H1 (cell line): ENCODE results near the gene ZNF45. TPM values are rescaled to one million over a fixed set of nuclear protein-coding genes. Genes with fewer than 3 reads are reported as not detected.

Experiments
- CTCF ChIA-PET: fragments of 300-600 bp; sonication (Branson Sonifier 250); formaldehyde crosslinking; loops from one replicate; lab custom pipeline; 2021; ENCODE audit not compliant: partially characterized antibody; lab: Charles Lee
- POLR2A ChIA-PET: fragments of 300-600 bp; sonication (Branson Sonifier 250); formaldehyde crosslinking; loops from one replicate; lab custom pipeline; 2021; ENCODE audit warnings: inconsistent platforms; ENCODE audit not compliant: partially characterized antibody; lab: Charles Lee
- DNase-seq, 2 experiments: peaks; one replicate each; pipeline versions ENCODE4 v3.0.0 to v3.0.0-alpha.2; 2010 to 2022; ENCODE audit warnings: low spot score in 2 of 2, low read depth in 1 of 2, mixed read lengths in 1 of 2
- FAIRE-seq: peaks from 2 replicates; lab custom pipeline; 2011; peaks lifted over from hg19 to GRCh38; lab: Jason Lieb, UNC
- H2AFZ ChIP-seq: 2 replicates; pipeline ENCODE4 v1.8.1; 2012; ENCODE audit warnings: low read length, inconsistent platforms
- H2AK5ac ChIP-seq: 2 replicates; pipeline ENCODE4 v1.6.1; 2013; ENCODE audit warnings: low read depth, low read length
- H2BK120ac ChIP-seq: replicated peaks from 2 replicates; pipeline ENCODE3; 2013; ENCODE audit warnings: low read depth, low read length, inconsistent platforms
- H2BK12ac ChIP-seq: 2 replicates; pipeline ENCODE4 v1.6.1; 2013; ENCODE audit warnings: low read depth, low read length
- H2BK15ac ChIP-seq: 2 replicates; pipeline ENCODE4 v1.6.1; 2013; ENCODE audit warnings: low read length
- H2BK20ac ChIP-seq: 2 replicates; pipeline ENCODE4 v1.6.1; 2013; ENCODE audit warnings: low read length
- H2BK5ac ChIP-seq: 2 replicates; pipeline ENCODE4 v1.6.1; 2013; ENCODE audit warnings: low read depth, low read length
- H3K14ac ChIP-seq: 2 replicates; pipeline ENCODE4 v1.6.1; 2013; ENCODE audit warnings: inconsistent platforms; ENCODE audit not compliant: insufficient read length
- H3K18ac ChIP-seq: 2 replicates; pipeline ENCODE4 v1.6.1; 2013; ENCODE audit warnings: low read length; ENCODE audit errors: extremely low read depth
- H3K23ac ChIP-seq: 2 replicates; pipeline ENCODE4 v1.6.1; 2013; ENCODE audit warnings: inconsistent platforms; ENCODE audit not compliant: insufficient read length
- H3K23me2 ChIP-seq: 2 replicates; pipeline ENCODE4 v1.6.1; 2013; ENCODE audit warnings: low read depth, low read length
- H3K27ac ChIP-seq: 2 replicates; pipeline ENCODE4 v1.6.1; 2011; ENCODE audit warnings: low read depth, low read length, inconsistent platforms
- H3K27me3 ChIP-seq, 4 experiments: replicated peaks in 1 of 4; 1 replicate in 1 of 4; 2 replicates in 3 of 4; pipeline versions ENCODE4 v1.6.1 to v1.8.1; 2011 to 2013; ENCODE audit warnings: low read length in 3 of 4, mild to moderate bottlenecking in 3 of 4, inconsistent platforms in 2 of 4, mixed read lengths in 2 of 4, moderate library complexity in 1 of 4; ENCODE audit not compliant: control insufficient read depth in 3 of 4, insufficient read depth in 3 of 4; ENCODE audit errors: extremely low read depth in 1 of 4
- H3K36me3 ChIP-seq, 4 experiments: 2 replicates each; pipeline versions ENCODE4 v1.6.1 to v1.8.1; 2011 to 2013; ENCODE audit warnings: mild to moderate bottlenecking in 4 of 4, low read length in 3 of 4, moderate library complexity in 2 of 4, control low read depth in 1 of 4, inconsistent platforms in 1 of 4; ENCODE audit not compliant: insufficient read depth in 4 of 4, control insufficient read depth in 2 of 4
- H3K4ac ChIP-seq: replicated peaks from 2 replicates; pipeline ENCODE3; 2013; ENCODE audit warnings: low read length, low read depth, mixed read lengths, inconsistent platforms; ENCODE audit not compliant: insufficient read length
- H3K4me1 ChIP-seq, 4 experiments: replicated peaks in 1 of 4; 1 replicate in 1 of 4; 2 replicates in 3 of 4; pipeline versions ENCODE4 v1.6.1 to v1.8.1; 2011 to 2013; ENCODE audit warnings: low read length in 3 of 4, inconsistent platforms in 2 of 4, mixed read lengths in 1 of 4; ENCODE audit not compliant: insufficient read depth in 4 of 4, control insufficient read depth in 3 of 4
- H3K4me2 ChIP-seq, 2 experiments: 2 replicates each; pipeline versions ENCODE4 v1.6.1 to v1.8.1; 2011 to 2013; ENCODE audit warnings: low read depth in 2 of 2, low read length in 2 of 2, control low read depth in 1 of 2, inconsistent platforms in 1 of 2, mild to moderate bottlenecking in 1 of 2; ENCODE audit not compliant: insufficient read depth in 1 of 2
- H3K4me3 ChIP-seq, 4 experiments: fragments of 200-600, 300-600 bp in 1 of 4; sonication (generic), shearing (Covaris generic), sonication (Bioruptor Twin) in 1 of 4; 2 replicates each; pipeline versions ENCODE4 v1.5.1 to v1.8.1; 2011 to 2016; ENCODE audit warnings: low read length in 4 of 4, low read depth in 3 of 4, control low read depth in 2 of 4, inconsistent platforms in 2 of 4, mild to moderate bottlenecking in 2 of 4, mixed read lengths in 1 of 4, moderate library complexity in 1 of 4; ENCODE audit not compliant: insufficient read depth in 2 of 4; ENCODE audit errors: extremely low read depth in 1 of 4
- H3K56ac ChIP-seq: replicated peaks from 2 replicates; pipeline ENCODE3; 2013; ENCODE audit warnings: low read depth, mild to moderate bottlenecking, mixed read lengths, low read length, inconsistent platforms; ENCODE audit not compliant: insufficient read length
- H3K79me1 ChIP-seq: 2 replicates; pipeline ENCODE4 v1.6.1; 2013; ENCODE audit warnings: low read depth, low read length, control low read depth
- H3K79me2 ChIP-seq, 2 experiments: 2 replicates each; pipeline versions ENCODE4 v1.6.1 to v1.8.1; 2012 to 2013; ENCODE audit warnings: low read length in 2 of 2, mild to moderate bottlenecking in 2 of 2, inconsistent platforms in 1 of 2; ENCODE audit not compliant: insufficient read depth in 2 of 2, control insufficient read depth in 1 of 2
- H3K9ac ChIP-seq, 4 experiments: replicated peaks in 1 of 4; 1 replicate in 1 of 4; 2 replicates in 3 of 4; pipeline versions ENCODE4 v1.6.1 to v1.8.1; 2011 to 2013; ENCODE audit warnings: low read depth in 3 of 4, low read length in 3 of 4, control low read depth in 2 of 4, mild to moderate bottlenecking in 2 of 4, moderate library complexity in 2 of 4, inconsistent platforms in 1 of 4; ENCODE audit errors: extremely low read depth in 1 of 4
- H3K9me3 ChIP-seq, 2 experiments: 2 replicates each; pipeline versions ENCODE4 v1.6.1 to v1.8.1; 2012 to 2013; ENCODE audit warnings: mild to moderate bottlenecking in 2 of 2, moderate library complexity in 2 of 2, control low read depth in 1 of 2, inconsistent platforms in 1 of 2, low read depth in 1 of 2, low read length in 1 of 2, mixed read lengths in 1 of 2; ENCODE audit not compliant: insufficient read depth in 2 of 2
- H4K20me1 ChIP-seq, 2 experiments: replicated peaks in 1 of 2; 2 replicates each; pipeline versions ENCODE3 to v1.8.1; 2011 to 2013; ENCODE audit warnings: inconsistent platforms in 2 of 2, low read length in 2 of 2, mild to moderate bottlenecking in 1 of 2; ENCODE audit not compliant: insufficient read depth in 2 of 2, control insufficient read depth in 1 of 2
- H4K5ac ChIP-seq: 2 replicates; pipeline ENCODE4 v1.6.1; 2013; ENCODE audit warnings: low read length, low read depth, mixed read lengths, inconsistent platforms; ENCODE audit not compliant: insufficient read length
- H4K8ac ChIP-seq: 2 replicates; pipeline ENCODE4 v1.8.0; 2013; ENCODE audit warnings: mild to moderate bottlenecking, moderate library complexity, low read length, inconsistent platforms; ENCODE audit not compliant: insufficient read depth; ENCODE audit errors: extremely low read depth
- H4K91ac ChIP-seq: replicated peaks from 2 replicates; pipeline ENCODE3; 2013; ENCODE audit warnings: low read length, mixed read lengths, inconsistent platforms; ENCODE audit not compliant: insufficient read length
- RFX5 ChIP-seq: IDR thresholded peaks from 2 replicates; pipeline ENCODE4 v1.6.1; 2011; ENCODE audit warnings: low read depth, low read length, improper control_type of control experiment, borderline replicate concordance
- WGBS, 2 experiments: shearing (Covaris generic) in 1 of 2; methylation state at CpG; one replicate each; pipeline versions ENCODE4 v1.1.6 to v1.1.7; 2013 to 2015; ENCODE audit warnings: low lambda C conversion rate in 2 of 2, mixed read lengths in 2 of 2, inconsistent platforms in 1 of 2, low coverage in 1 of 2, missing lambda C conversion rate in 1 of 2; ENCODE audit not compliant: insufficient replicate concordance in 2 of 2, insufficient coverage in 1 of 2, insufficient read length in 1 of 2; ENCODE audit errors: extremely low coverage in 1 of 2, missing lambda C conversion rate in 1 of 2; 5-methylcytosine and 5-hydroxymethylcytosine counted together
- polyA plus RNA-seq, 7 experiments: library from polyadenylated mRNA; depleted of rRNA in 3 of 7; stranded (reverse) in 5 of 7; unstranded in 2 of 7; fragments of >200 nt in 5 of 7; fragments of 200-250 nt in 2 of 7; gene quantifications; 1 replicate in 5 of 7; 2 replicates in 1 of 7; 4 replicates in 1 of 7; pipeline versions ENCODE4 v1.2.1 to v1.2.3, GENCODE V29; 2011 to 2013; ENCODE audit warnings: missing spikeins in 2 of 7, mixed read lengths in 2 of 7
- total RNA-seq: library from RNA; stranded (reverse); fragmentation: NEBNext Ultra II Directional; extraction: Animal tissue kit (Norgen Biotek cat#: 25700); gene quantifications from 2 replicates; pipeline ENCODE4 v1.2.1, GENCODE V29; 2021

The ZNF45 gene
- total and polyA plus RNA-seq, 2 of the 8 experiments (the other 6 are each of a cell fraction or from before 2014, with no cell fraction given) = 4.6 to 16.2 TPM

DNA sequence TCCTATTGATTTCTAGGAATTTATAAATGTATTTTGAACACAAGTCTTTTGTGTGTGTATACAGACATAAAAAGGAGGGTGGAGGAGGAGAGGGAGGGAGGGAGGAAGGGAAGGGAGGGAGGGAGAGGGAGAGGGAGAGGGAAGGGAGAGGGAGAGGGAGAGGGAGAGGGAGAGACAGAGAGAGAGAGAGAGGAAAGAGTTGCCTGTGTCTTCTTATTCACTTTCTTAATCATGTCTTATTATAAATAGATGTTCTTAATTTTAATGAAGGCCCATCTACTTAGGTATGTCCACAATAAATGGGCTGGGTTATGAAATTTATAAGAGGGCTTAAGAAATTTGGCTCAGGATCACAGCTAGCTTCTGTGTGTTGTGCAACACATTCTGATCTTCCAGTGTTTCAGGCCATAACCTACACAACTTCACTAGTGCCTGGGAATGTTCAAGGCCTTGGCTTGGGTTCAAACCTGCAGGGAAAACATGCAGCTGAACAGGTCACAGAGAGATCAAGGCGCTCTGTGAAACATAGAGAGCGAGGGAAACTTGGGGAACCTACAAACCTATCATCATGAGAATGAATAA, 39.3 kb downstream of the ZNF45 start:
- Histone ChIP-seq H2BK120ac (no peak overlapping the region), H4K20me1 (no peaks in the 10 kb centered on the region), H2AK5ac (no peak overlapping the region), H3K4ac (no peak overlapping the region), H3K14ac (no peak overlapping the region), H3K79me1 (no peaks in the 10 kb centered on the region), H3K18ac (no peak overlapping the region), H2AFZ (no peak overlapping the region), H3K23me2 (no peaks in the 10 kb centered on the region), H3K79me2 (no peaks in the 10 kb centered on the region), H2BK5ac (no peak overlapping the region), H3K27me3 (no peaks in the 10 kb centered on the region), H3K9me3 (peaks cover 11 to 22% of the 10 kb centered on the region in 2 experiments), H3K23ac (no peak overlapping the region), H3K36me3 (no peaks in the 10 kb centered on the region), H3K56ac (no peak overlapping the region), H3K4me3 (no peak overlapping the region), H4K5ac (no peak overlapping the region), H2BK20ac (no peak overlapping the region), H2BK15ac (no peak overlapping the region), H3K27ac (no peak overlapping the region), H3K4me1 (peaks cover 0 to under 1% (median under 1%) of the 10 kb centered on the region in 4 experiments; a peak in 1 of 7 replicates), H2BK12ac (no peak overlapping the region), H4K8ac (no peak overlapping the region), H3K4me2 (no peak overlapping the region), H4K91ac (no peak overlapping the region), H3K9ac (no peak overlapping the region)
- no peak for FAIRE-seq
- no peak for DNase-seq
- TF ChIP-seq RFX5 = no peak
- CTCF ChIA-PET = no interaction called here
- POLR2A ChIA-PET = no interaction called here
- 73% methylated on average over 2 of the region's 2 CpGs; no CpG with 5 or more reads in 1 of the 2 experiments for WGBS, 2 experiments
